Natural killer cell (primary cell): ENCODE data around the gene JARID2. TPM values are rescaled to one million over a fixed set of nuclear protein-coding genes. Genes with fewer than 3 reads are reported as not detected.
A peak's percentile ranks its signal among the peaks of the same experiment; 100 is the strongest.

ENCODE experiments used
- ATAC-seq, 3 donors: fragments of 150-1000 bp in 2 of 3; fragments of 200-7000 bp in 1 of 3; cut with Tn5 transposase; 1 replicate in 1 of 3; 2 replicates in 2 of 3; pipeline ENCODE4 v1.10.0; 2021; ENCODE audit warnings: mild to moderate bottlenecking in 2 of 3, moderate library complexity in 2 of 3
- DNase-seq, 2 donors: peaks; one replicate each; pipeline versions ENCODE4 v3.0.0 to v3.0.0-alpha.2; 2013 to 2021; ENCODE audit warnings: mixed read lengths in 1 of 2
- H3K27ac ChIP-seq: one replicate; pipeline ENCODE4 v1.5.1; 2013; ENCODE audit warnings: mild to moderate bottlenecking, low read length
- H3K27me3 ChIP-seq: one replicate; pipeline ENCODE4 v1.6.1; 2013; ENCODE audit warnings: low read length; ENCODE audit not compliant: control insufficient read depth, insufficient read depth
- H3K36me3 ChIP-seq: one replicate; pipeline ENCODE4 v1.6.1; 2013; ENCODE audit warnings: low read length; ENCODE audit not compliant: control insufficient read depth, insufficient read depth
- H3K4me1 ChIP-seq: one replicate; pipeline ENCODE4 v1.6.1; 2013; ENCODE audit warnings: low read length; ENCODE audit not compliant: control insufficient read depth, insufficient read depth
- H3K4me3 ChIP-seq: one replicate; pipeline ENCODE4 v1.5.1; 2013; ENCODE audit warnings: low read length
- H3K9me3 ChIP-seq: one replicate; pipeline ENCODE4 v1.6.1; 2013; ENCODE audit warnings: low read length; ENCODE audit not compliant: control insufficient read depth, insufficient read depth
- H3K27ac Mint-ChIP-seq, 2 donors: one replicate each; pipeline ENCODE4 v1.8.0; 2022; ENCODE audit warnings: mild to moderate bottlenecking in 2 of 2, mixed read lengths in 2 of 2, moderate library complexity in 1 of 2
- H3K27me3 Mint-ChIP-seq, 2 donors: one replicate each; pipeline ENCODE4 v1.8.0; 2022; ENCODE audit warnings: low read depth in 2 of 2, mixed read lengths in 2 of 2
- H3K36me3 Mint-ChIP-seq: one replicate; pipeline ENCODE4 v1.8.0; 2022; ENCODE audit warnings: mixed read lengths
- H3K4me1 Mint-ChIP-seq, 2 donors: one replicate each; pipeline ENCODE4 v1.8.0; 2022; ENCODE audit warnings: mixed read lengths in 2 of 2
- H3K4me3 Mint-ChIP-seq: one replicate; pipeline ENCODE4 v1.8.0; 2022; ENCODE audit warnings: mild to moderate bottlenecking, moderate library complexity, mixed read lengths
- H3K9me3 Mint-ChIP-seq, 2 donors: one replicate each; pipeline ENCODE4 v1.8.0; 2022; ENCODE audit warnings: mixed read lengths in 2 of 2
- WGBS: methylation state at CpG from one replicate; pipeline ENCODE4 v1.1.7; 2013; ENCODE audit warnings: missing lambda C conversion rate; ENCODE audit not compliant: insufficient coverage; 5-methylcytosine and 5-hydroxymethylcytosine counted together
- intact Hi-C: fragments of 100-400 bp; cut with micrococcal nuclease; formaldehyde crosslinking; loops from one replicate; pipeline ENCODE4 v1.14.2; 2022
- total RNA-seq, 4 donors: library from RNA; stranded (reverse); fragments of 120-200 nt in 1 of 4; gene quantifications; one replicate each; pipeline versions ENCODE4 v1.2.3 to v1.2.4, GENCODE V29; 2013 to 2022
- TF ChIP-seq, protein P1 (sequence below): fragments of 200-600 bp; IDR thresholded peaks from one replicate; pipeline ENCODE4 v1.8.0; 2022; ENCODE audit warnings: antibody characterized with exemption

Gene JARID2
- total RNA-seq, 3 donors from 2014 or later (not counting 1 experiment from before 2014, with no cell fraction given): 49.9 to 60.9 (median 60.5) TPM

DNA sequence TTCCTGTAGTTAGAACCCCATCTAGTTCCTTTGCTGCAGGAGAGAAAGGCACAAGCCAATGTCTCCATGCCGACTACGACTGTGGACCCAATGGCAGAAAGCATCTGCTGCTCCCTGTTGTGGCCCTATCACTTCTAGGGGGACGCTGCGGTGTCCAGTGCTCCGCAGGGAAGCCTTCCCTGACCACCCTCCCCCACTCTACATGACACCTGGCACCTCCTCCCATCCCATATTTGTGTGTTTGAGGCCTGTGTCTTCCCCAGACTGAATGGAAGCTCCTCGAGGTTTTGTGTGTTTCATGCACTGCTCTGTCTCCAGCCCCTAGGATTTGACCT, 257.4 kb downstream of the JARID2 start:
- H3K4me3 Mint-ChIP-seq: no peak overlapping the region
- Histone ChIP-seq H3K4me3 (no peak overlapping the region), H3K27me3 (no peaks in the 10 kb centered on the region), H3K27ac (no peak overlapping the region), H3K4me1 (peaks cover 24% of the 10 kb centered on the region), H3K36me3 (peaks cover 65% of the 10 kb centered on the region), H3K9me3 (no peaks in the 10 kb centered on the region)
- WGBS: 94% methylated on average over 6 of the region's 6 CpGs
- ATAC-seq (no peak), DNase-seq (no peak)
- peak overlapping the region; percentile 29 to 70 for H3K27ac Mint-ChIP-seq
- intact Hi-C loops: no loop called here
- H3K27me3 Mint-ChIP-seq: no peaks in the 10 kb centered on the region
- TF ChIP-seq, protein P1, sequence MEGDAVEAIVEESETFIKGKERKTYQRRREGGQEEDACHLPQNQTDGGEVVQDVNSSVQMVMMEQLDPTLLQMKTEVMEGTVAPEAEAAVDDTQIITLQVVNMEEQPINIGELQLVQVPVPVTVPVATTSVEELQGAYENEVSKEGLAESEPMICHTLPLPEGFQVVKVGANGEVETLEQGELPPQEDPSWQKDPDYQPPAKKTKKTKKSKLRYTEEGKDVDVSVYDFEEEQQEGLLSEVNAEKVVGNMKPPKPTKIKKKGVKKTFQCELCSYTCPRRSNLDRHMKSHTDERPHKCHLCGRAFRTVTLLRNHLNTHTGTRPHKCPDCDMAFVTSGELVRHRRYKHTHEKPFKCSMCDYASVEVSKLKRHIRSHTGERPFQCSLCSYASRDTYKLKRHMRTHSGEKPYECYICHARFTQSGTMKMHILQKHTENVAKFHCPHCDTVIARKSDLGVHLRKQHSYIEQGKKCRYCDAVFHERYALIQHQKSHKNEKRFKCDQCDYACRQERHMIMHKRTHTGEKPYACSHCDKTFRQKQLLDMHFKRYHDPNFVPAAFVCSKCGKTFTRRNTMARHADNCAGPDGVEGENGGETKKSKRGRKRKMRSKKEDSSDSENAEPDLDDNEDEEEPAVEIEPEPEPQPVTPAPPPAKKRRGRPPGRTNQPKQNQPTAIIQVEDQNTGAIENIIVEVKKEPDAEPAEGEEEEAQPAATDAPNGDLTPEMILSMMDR: no peak
- H3K4me1 Mint-ChIP-seq: peaks cover 51 to 58% of the 10 kb centered on the region in 2 donors
- H3K36me3 Mint-ChIP-seq: no peaks in the 10 kb centered on the region
- no peaks in the 10 kb centered on the region for H3K9me3 Mint-ChIP-seq

DNA sequence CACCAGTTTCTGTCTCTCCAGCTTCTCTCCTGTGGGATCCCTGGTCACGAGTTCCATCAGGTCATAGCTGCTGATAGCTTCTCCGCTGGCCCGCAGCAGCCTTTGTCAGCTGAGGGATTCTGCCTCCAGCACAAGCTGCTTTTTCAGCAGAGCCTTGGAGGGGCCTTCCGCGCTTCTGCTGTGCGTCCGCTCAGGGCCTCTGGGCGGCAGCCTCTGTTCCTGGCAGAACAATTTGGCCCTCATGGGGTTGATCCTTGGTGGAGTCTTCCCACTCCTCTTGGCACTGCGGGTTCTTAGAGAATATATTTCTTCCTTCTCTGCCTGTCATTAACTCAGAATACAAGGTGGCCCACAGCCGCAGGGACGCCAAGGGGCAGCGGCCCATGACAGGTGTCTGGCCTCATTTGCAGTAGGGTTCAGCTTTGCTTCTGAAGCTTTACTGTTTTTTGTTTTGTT, 258.2 kb downstream of the JARID2 start:
- TF ChIP-seq, protein P1: no peak
- no peak for ATAC-seq
- Mint-ChIP-seq H3K4me1 (peaks cover 55 to 64% of the 10 kb centered on the region in 2 donors), H3K9me3 (no peaks in the 10 kb centered on the region), H3K36me3 (no peaks in the 10 kb centered on the region), H3K27me3 (no peaks in the 10 kb centered on the region), H3K4me3 (peak overlapping the region; percentile 40), H3K27ac (peak overlapping the region; percentile 29 to 70)
- 98% methylated on average over 12 of the region's 12 CpGs for WGBS
- Histone ChIP-seq H3K36me3 (peaks cover 65% of the 10 kb centered on the region), H3K4me1 (peaks cover 24% of the 10 kb centered on the region), H3K27ac (no peak overlapping the region), H3K9me3 (no peaks in the 10 kb centered on the region), H3K4me3 (no peak overlapping the region), H3K27me3 (no peaks in the 10 kb centered on the region)
- DNase-seq: no peak
- intact Hi-C loops: no loop called here

GRCh38 chr6:15504581-15505350, 258.9 kb downstream of the JARID2 start:
- H3K36me3 ChIP-seq: peaks cover 66% of the 10 kb centered on the region
- WGBS: 77% methylated on average over 25 of the region's 26 CpGs
- peak overlapping the region; percentile 29 to 70 for H3K27ac Mint-ChIP-seq
- H3K9me3 Mint-ChIP-seq: no peaks in the 10 kb centered on the region
- peak overlapping the region; percentile 64 for H3K4me3 Mint-ChIP-seq
- TF ChIP-seq, protein P1: no peak
- no peak overlapping the region for H3K27ac ChIP-seq
- no peak overlapping the region for H3K4me3 ChIP-seq
- no peaks in the 10 kb centered on the region for H3K27me3 Mint-ChIP-seq
- no peaks in the 10 kb centered on the region for H3K9me3 ChIP-seq
- H3K27me3 ChIP-seq: no peaks in the 10 kb centered on the region
- DNase-seq (no peak), ATAC-seq (no peak)
- H3K36me3 Mint-ChIP-seq: no peaks in the 10 kb centered on the region
- H3K4me1 Mint-ChIP-seq: peaks cover 55 to 68% of the 10 kb centered on the region in 2 donors
- intact Hi-C loops: loop anchor here (5.0 kb wide), 1 partner anchor 118 kb away; no protein-coding TSS in a partner anchor
- H3K4me1 ChIP-seq: peaks cover 24% of the 10 kb centered on the region
